ENCODE data around the gene DHX36.

Gene DHX36

DNA sequence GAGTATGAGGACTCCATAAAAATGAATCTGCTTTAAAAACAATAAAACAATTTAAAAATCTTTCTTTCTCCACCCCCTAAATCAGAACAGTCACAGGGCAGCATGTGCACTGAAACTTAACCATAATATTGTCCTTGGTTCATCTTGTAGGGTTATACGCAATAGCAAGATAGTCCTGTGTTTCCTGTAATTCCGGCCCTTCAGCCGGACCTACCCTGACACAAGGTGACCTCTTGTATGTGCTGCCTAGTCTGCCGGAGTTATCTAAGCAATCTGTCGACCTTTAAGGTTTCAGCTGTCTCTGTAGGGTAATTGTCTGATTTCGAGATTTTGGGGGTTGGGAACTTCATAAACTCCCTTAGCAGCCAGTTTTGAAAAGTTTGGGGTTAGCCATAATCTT is 99.9 kb downstream of the DHX36 start:
- DNase-seq (ENCODE audit: low read depth, low spot score) = peak; percentile 55

DNA sequence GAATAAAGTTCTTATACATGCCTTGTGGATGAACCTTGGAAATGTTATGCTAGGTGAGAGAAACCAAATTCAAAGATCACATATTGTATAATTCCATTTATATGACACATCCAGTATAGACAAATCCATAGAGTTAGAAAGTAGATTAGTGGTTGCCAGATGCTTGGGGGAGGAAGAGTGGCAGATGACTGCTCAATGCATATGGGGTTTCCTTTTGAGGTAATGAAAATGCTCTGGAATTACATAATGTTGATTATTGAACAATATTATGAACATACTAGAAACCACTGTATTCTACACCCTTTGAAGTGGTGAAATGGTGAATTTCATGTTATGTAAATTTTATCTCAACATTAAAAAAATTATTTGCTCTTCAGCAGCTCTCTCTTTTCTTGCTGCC is 100.8 kb downstream of the DHX36 start:
- no peak for DNase-seq (ENCODE audit: low read depth, low spot score)

Data from ELF-1 (cell line).